B cell (primary cell): ENCODE data around the gene RNF25. TPM values are rescaled to one million over a fixed set of nuclear protein-coding genes. Genes with fewer than 3 reads are reported as not detected.

ENCODE experiments used
- ATAC-seq: fragments of 200-7000 bp; cut with Tn5 transposase; one replicate; pipeline ENCODE4 v1.10.0; 2021; ENCODE audit warnings: low read depth, mild to moderate bottlenecking, moderate number of reproducible peaks, moderate library complexity
- CTCF ChIA-PET: fragments of 350-600 bp; sonication (Branson Sonifier 250); formaldehyde crosslinking; loops from one replicate; lab custom pipeline; 2021; ENCODE audit warnings: antibody characterized with exemption, inconsistent platforms; lab: Charles Lee
- POLR2A ChIA-PET: fragments of 350-600 bp; sonication (Branson Sonifier 250); formaldehyde crosslinking; loops from one replicate; lab custom pipeline; 2021; ENCODE audit warnings: antibody characterized with exemption; lab: Charles Lee
- DNase-seq: peaks from one replicate; pipeline ENCODE4 v3.0.0; 2013
- H2AFZ ChIP-seq: 2 replicates; pipeline ENCODE4 v1.6.1; 2012; ENCODE audit warnings: mild to moderate bottlenecking, low read depth, low read length; ENCODE audit not compliant: insufficient read depth, poor library complexity, severe bottlenecking
- H3K27ac ChIP-seq, 2 donors: 1 replicate in 1 of 2; 2 replicates in 1 of 2; pipeline ENCODE4 v1.5.1; 2012 to 2013; ENCODE audit warnings: low read length in 2 of 2, mild to moderate bottlenecking in 2 of 2, moderate library complexity in 1 of 2
- H3K27me3 ChIP-seq, 4 experiments: fragments of 200-600 bp in 1 of 4; sonication (generic) in 1 of 4; replicated peaks in 1 of 4; 1 replicate in 2 of 4; 2 replicates in 2 of 4; pipeline versions ENCODE4 v1.6.1 to v1.7.0; 2013 to 2016; ENCODE audit warnings: low read length in 3 of 4, mild to moderate bottlenecking in 2 of 4, mixed read lengths in 1 of 4, moderate library complexity in 1 of 4; ENCODE audit not compliant: insufficient read depth in 4 of 4, control insufficient read depth in 3 of 4; ENCODE audit errors: control extremely low read depth in 1 of 4
- H3K36me3 ChIP-seq, 2 experiments: replicated peaks in 1 of 2; 1 replicate in 1 of 2; 2 replicates in 1 of 2; pipeline versions ENCODE4 v1.6.1 to v1.7.1; 2013; ENCODE audit warnings: low read length in 1 of 2; ENCODE audit not compliant: insufficient read depth in 2 of 2, control insufficient read depth in 1 of 2; ENCODE audit errors: control extremely low read depth in 1 of 2, extremely low read depth in 1 of 2
- H3K4me1 ChIP-seq, 2 donors: fragments of 200-600 bp in 1 of 2; sonication (generic) in 1 of 2; 1 replicate in 1 of 2; 2 replicates in 1 of 2; pipeline versions ENCODE4 v1.5.1 to v1.6.1; 2013 to 2017; ENCODE audit warnings: low read length in 2 of 2; ENCODE audit not compliant: control insufficient read depth in 2 of 2, insufficient read depth in 2 of 2
- H3K4me2 ChIP-seq: replicated peaks from 2 replicates; pipeline ENCODE3; 2012; ENCODE audit warnings: mild to moderate bottlenecking, low read depth, low read length; ENCODE audit not compliant: poor library complexity, severe bottlenecking
- H3K4me3 ChIP-seq, 5 experiments: fragments of 200-600 bp in 1 of 5; sonication (generic) in 1 of 5; 1 replicate in 3 of 5; 2 replicates in 2 of 5; pipeline versions ENCODE4 v1.5.1 to v1.7.0; 2011 to 2016; ENCODE audit warnings: low read length in 4 of 5, mild to moderate bottlenecking in 4 of 5, low read depth in 2 of 5, control low read depth in 1 of 5, moderate library complexity in 1 of 5; ENCODE audit not compliant: insufficient read depth in 1 of 5; ENCODE audit errors: control extremely low read depth in 1 of 5, extremely low read depth in 1 of 5
- H3K79me2 ChIP-seq: fragments of 200-600 bp; sonication (generic); one replicate; pipeline ENCODE4 v1.6.0; 2016; ENCODE audit warnings: low read length; ENCODE audit not compliant: control insufficient read depth, insufficient read depth
- H3K9ac ChIP-seq: fragments of 200-600 bp; sonication (generic); 2 replicates; pipeline ENCODE4 v1.6.1; 2017; ENCODE audit warnings: mild to moderate bottlenecking, low read length, moderate library complexity
- H3K9me3 ChIP-seq, 3 donors: one replicate each; pipeline versions ENCODE4 v1.6.1 to v1.7.1; 2013; ENCODE audit warnings: low read length in 2 of 3; ENCODE audit not compliant: control insufficient read depth in 2 of 3, insufficient read depth in 1 of 3; ENCODE audit errors: control extremely low read depth in 1 of 3
- H4K20me1 ChIP-seq: 2 replicates; pipeline ENCODE4 v1.6.0; 2012; ENCODE audit warnings: mild to moderate bottlenecking, low read length; ENCODE audit not compliant: insufficient read depth, control insufficient read depth, poor library complexity, severe bottlenecking
- H3K27ac Mint-ChIP-seq: one replicate; pipeline ENCODE4 v1.8.0; 2021; ENCODE audit warnings: mixed read lengths
- H3K27me3 Mint-ChIP-seq: one replicate; pipeline ENCODE4 v1.8.0; 2021; ENCODE audit warnings: mixed read lengths
- H3K4me1 Mint-ChIP-seq: one replicate; pipeline ENCODE4 v1.8.0; 2021; ENCODE audit warnings: mixed read lengths
- H3K4me3 Mint-ChIP-seq: one replicate; pipeline ENCODE4 v1.8.0; 2021; ENCODE audit warnings: mixed read lengths
- H3K9me3 Mint-ChIP-seq: one replicate; pipeline ENCODE4 v1.8.0; 2022; ENCODE audit warnings: mixed read lengths; ENCODE audit not compliant: insufficient read depth
- EZH2 ChIP-seq: IDR thresholded peaks from 2 replicates; pipeline ENCODE4 v1.6.1; 2012; ENCODE audit warnings: borderline replicate concordance, low read depth, mild to moderate bottlenecking, moderate library complexity, low read length; ENCODE audit not compliant: insufficient read depth, poor library complexity, severe bottlenecking
- WGBS: methylation state at CpG from one replicate; pipeline ENCODE4 v1.1.5; 2013; ENCODE audit warnings: missing lambda C conversion rate; ENCODE audit not compliant: insufficient coverage; 5-methylcytosine and 5-hydroxymethylcytosine counted together
- intact Hi-C: fragments of 100-400 bp; cut with micrococcal nuclease; formaldehyde crosslinking; loops from one replicate; pipeline ENCODE4 v1.10.0; 2022
- polyA plus RNA-seq: library from polyadenylated mRNA; depleted of rRNA; stranded (reverse); fragments of >200 nt; gene quantifications from 2 replicates; pipeline ENCODE4 v1.2.3, GENCODE V29; 2012
- total RNA-seq, 2 donors: library from RNA; stranded (reverse); fragments of 120-200 nt in 1 of 2; gene quantifications; 1 replicate in 1 of 2; 2 replicates in 1 of 2; pipeline versions ENCODE4 v1.2.3 to v1.2.4, GENCODE V29; 2013 to 2022
- TF ChIP-seq, protein P1 (sequence below): fragments of 200-600 bp; IDR thresholded peaks from one replicate; pipeline ENCODE4 v1.8.0; 2022; ENCODE audit warnings: antibody characterized with exemption, mild to moderate bottlenecking

RNF25 gene
- total and polyA plus RNA-seq, 2 donors (not counting 1 experiment from before 2014, with no cell fraction given), result 31.7 to 35.6 TPM

- Histone ChIP-seq H3K27ac (peak overlapping the region in 1 of 2 donors; percentile 36), H3K4me3 (no peak overlapping the region), H3K79me2 (peaks cover 21% of the 10 kb centered on the region), H3K27me3 (no peaks in the 10 kb centered on the region), H3K4me2 (no peak overlapping the region), H3K36me3 (peaks cover 29 to 84% of the 10 kb centered on the region in 2 experiments), H3K9me3 (no peaks in the 10 kb centered on the region), H2AFZ (no peak overlapping the region), H4K20me1 (peaks cover 12% of the 10 kb centered on the region), H3K4me1 (peaks cover 3 to 5% of the 10 kb centered on the region in 2 donors), H3K9ac (no peak overlapping the region)
- TF ChIP-seq, protein P1, sequence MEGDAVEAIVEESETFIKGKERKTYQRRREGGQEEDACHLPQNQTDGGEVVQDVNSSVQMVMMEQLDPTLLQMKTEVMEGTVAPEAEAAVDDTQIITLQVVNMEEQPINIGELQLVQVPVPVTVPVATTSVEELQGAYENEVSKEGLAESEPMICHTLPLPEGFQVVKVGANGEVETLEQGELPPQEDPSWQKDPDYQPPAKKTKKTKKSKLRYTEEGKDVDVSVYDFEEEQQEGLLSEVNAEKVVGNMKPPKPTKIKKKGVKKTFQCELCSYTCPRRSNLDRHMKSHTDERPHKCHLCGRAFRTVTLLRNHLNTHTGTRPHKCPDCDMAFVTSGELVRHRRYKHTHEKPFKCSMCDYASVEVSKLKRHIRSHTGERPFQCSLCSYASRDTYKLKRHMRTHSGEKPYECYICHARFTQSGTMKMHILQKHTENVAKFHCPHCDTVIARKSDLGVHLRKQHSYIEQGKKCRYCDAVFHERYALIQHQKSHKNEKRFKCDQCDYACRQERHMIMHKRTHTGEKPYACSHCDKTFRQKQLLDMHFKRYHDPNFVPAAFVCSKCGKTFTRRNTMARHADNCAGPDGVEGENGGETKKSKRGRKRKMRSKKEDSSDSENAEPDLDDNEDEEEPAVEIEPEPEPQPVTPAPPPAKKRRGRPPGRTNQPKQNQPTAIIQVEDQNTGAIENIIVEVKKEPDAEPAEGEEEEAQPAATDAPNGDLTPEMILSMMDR, result peak; percentile 83
- TF ChIP-seq EZH2, result no peak
- ATAC-seq, result peak; percentile 78
- no peaks in the 10 kb centered on the region for H3K27me3 Mint-ChIP-seq
- ChIA-PET CTCF (interaction anchor here (1.0 to 4.4 kb wide), 10 partner anchors 8 to 346 kb away, joined by 3 to 39 read pairs (median 3); partner anchors contain the start of genes BCS1L and ZNF142), POLR2A (no interaction called here)
- no peaks in the 10 kb centered on the region for H3K9me3 Mint-ChIP-seq
- intact Hi-C loops, result loop anchor here (1.0 kb wide), 1 partner anchor 242 kb away; no protein-coding TSS in a partner anchor
- no peak overlapping the region for H3K4me3 Mint-ChIP-seq
- peak; percentile 65 for DNase-seq
- 65% methylated on average over 5 of the region's 9 CpGs for WGBS
- H3K4me1 Mint-ChIP-seq, result peaks cover 6% of the 10 kb centered on the region
- peak overlapping the region; percentile 4 for H3K27ac Mint-ChIP-seq
Observed at GRCh38 chr2:218648088-218648786, 23.6 kb downstream of the RNF25 start.

DNA sequence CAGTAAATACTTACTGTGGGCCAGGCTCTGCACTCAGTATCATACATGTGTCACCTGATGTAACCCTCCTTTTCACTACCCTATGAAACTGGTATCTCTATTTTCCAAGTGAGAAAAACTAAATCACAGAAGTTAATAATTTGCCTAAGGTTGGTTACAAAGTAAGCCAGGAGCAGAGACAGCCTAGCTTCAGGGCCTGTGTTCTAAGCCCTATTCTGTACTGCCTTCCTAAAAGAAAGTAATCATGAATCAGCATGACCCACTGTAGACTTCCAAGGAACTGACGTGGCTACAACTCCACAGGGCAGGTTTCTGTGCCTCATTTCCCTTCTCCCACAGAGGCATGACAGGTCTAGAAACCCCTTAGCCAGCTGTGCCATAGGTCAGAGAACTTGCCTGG is 26.7 kb downstream of the RNF25 start:
- Mint-ChIP-seq H3K4me3 (no peak overlapping the region), H3K27ac (no peak overlapping the region), H3K4me1 (peaks cover 6% of the 10 kb centered on the region), H3K27me3 (no peaks in the 10 kb centered on the region), H3K9me3 (no peaks in the 10 kb centered on the region)
- Histone ChIP-seq H3K36me3 (peaks cover 27 to 83% of the 10 kb centered on the region in 2 experiments), H3K79me2 (peaks cover 21% of the 10 kb centered on the region), H3K4me2 (no peak overlapping the region), H3K4me1 (peaks cover 3 to 5% of the 10 kb centered on the region in 2 donors), H3K4me3 (no peak overlapping the region), H4K20me1 (peaks cover 12% of the 10 kb centered on the region), H3K27me3 (no peaks in the 10 kb centered on the region), H3K9me3 (no peaks in the 10 kb centered on the region), H3K27ac (no peak overlapping the region), H3K9ac (no peak overlapping the region), H2AFZ (no peak overlapping the region)
- WGBS, result no CpG with 5 or more reads among the region's 1 CpG
- TF ChIP-seq, protein P1, result no peak
- no peak for TF ChIP-seq EZH2
- ChIA-PET CTCF (no interaction called here), POLR2A (no interaction called here)
- ATAC-seq (no peak), DNase-seq (no peak)
- intact Hi-C loops, result no loop called here
